NCI-H82 treated with DMSO at 0.1 percent for 48 hours (cell line): ENCODE data around the gene AQP12A.
"Not testable (repeated sequence)": the region's sequence is repeated elsewhere in the genome, so short reads cannot be mapped to it uniquely, and the experiment has no call there.

Experiments
- DNase-seq: peaks from one replicate; lab custom pipeline; 2025; ENCODE audit not compliant: unreplicated experiment; lab: John Stamatoyannopoulos, UW

Gene AQP12A

DNA sequence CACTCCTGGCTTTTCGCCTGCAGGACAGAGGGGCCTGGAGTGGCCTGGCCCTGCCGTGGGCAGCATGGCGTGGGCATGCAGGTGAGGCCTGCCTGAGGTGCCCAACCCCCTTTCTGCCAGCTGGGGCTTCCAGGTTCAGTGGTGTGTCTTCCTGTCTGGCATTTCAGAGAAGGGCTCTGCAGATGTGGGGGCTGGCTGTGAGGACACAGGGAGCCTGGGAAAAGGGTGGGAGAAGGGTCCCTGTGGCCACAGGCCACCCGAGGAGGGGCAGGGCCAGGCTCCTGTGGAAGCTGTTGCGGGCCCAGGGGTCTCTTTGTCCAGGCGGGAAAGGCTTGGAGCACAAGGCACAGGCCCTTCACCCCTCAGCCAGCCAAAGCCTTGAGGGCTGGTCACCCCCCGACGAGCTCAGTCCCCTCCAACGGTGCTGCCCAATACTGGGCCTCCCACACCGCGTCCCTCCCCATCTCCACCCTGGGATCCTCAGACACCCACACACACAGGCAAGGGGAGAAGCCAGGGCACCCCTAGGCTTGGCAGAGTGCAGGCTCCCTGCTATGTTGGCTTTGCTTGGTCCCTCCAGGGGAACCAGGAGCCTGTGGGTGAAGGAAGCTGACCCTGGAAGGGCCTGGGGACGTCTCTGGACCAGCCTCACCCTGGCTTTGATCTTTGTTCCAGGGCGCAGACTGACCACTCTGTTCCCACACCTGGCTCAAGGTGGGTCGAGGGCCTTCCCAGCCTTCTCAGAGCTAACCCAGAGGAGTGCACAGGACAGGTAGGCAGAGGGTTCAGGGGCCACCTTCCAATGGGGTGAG lies 3.7 kb upstream of the AQP12A start:
- DNase-seq, result no peak

DNA sequence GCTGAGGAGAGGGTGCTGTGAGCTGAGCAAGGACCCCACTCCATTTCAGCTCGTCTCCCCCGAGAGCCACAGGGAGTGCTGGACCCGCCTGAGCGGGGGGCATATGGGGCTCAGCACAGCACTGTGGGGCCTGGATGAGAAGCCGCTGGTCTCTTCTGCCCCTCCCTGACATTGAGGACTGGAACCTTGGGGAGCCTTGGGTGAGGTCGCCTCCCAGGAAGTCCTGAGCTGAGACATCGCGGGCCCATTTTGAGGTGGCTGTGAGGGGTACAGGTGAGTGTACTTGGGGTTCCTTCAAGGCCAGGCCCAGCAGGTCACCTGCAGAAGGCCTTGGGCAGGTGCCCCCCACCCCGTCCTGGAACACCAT lies 3.1 kb upstream of the AQP12A start:
- no peak for DNase-seq

DNA sequence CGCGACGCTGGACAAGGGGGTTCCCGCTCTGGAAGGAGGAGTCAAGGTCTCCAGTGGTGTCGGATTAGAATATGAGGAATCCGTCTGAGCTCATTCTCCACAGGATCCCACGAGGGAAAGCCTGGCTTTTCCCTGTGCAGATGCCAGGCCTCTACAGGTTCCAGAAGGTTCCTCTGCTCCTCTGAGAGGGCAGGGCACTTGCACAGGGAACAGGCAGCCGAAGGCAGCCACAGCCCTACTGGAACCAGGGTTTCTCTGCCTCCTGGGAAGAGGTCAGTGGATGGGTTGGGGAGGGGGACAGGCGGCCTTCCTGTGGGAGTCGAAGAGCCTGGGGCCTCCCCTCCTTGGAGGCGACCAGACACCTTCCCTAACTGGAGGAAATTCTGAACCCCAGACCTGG lies 1.7 kb upstream of the AQP12A start:
- no peak for DNase-seq

DNA sequence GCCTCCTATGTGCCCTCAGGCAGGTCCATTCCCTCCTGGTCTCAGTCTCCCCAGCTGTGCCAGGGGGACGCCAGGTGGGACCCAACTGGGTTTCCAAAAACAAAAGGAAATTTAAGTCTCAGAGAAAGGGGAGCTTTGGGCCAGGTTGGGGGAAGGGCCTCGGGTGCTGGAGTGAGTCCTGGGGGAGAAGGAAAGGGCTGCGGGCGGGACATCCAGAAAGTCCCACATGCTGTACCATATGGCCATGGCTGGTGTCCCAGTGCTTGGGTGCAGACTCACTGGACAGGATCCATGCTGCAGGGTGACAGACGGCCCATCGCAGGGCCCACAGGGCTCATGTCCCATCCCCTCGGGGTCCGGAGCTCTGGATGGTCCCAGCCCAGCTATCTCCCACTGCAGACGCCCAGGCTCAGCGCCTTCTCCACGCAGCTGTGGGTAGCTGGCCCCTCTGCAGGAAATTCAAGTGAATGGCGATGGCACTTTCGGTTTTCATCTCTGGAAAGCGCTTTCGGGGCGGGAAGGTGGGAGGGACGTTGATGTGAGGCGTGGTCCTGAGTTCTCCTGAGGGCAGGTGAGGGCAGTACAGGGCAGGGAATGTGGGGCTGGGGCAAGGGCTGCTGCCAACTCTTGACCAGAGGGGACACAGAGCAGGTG lies 1.1 kb upstream of the AQP12A start:
- not testable (repeated sequence) for DNase-seq

DNA sequence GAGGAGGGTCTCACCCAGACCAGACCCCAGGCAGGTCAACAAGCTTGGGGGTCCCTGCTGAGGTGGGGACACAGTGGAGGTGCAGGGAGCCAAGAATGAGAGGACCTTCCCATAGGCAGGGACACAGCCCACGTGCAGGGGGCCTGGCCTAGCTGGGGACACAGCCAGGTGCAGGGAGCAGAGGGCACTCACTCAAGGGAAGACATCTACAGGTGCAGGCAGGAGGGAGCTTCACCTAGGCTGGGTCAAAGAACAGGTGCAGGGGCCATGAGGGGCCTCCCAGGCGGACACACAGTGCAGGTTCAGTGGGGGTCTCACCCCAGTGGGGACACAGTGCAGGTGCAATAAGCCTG lies 615 bp upstream of the AQP12A start:
- DNase-seq, result not testable (repeated sequence)

DNA sequence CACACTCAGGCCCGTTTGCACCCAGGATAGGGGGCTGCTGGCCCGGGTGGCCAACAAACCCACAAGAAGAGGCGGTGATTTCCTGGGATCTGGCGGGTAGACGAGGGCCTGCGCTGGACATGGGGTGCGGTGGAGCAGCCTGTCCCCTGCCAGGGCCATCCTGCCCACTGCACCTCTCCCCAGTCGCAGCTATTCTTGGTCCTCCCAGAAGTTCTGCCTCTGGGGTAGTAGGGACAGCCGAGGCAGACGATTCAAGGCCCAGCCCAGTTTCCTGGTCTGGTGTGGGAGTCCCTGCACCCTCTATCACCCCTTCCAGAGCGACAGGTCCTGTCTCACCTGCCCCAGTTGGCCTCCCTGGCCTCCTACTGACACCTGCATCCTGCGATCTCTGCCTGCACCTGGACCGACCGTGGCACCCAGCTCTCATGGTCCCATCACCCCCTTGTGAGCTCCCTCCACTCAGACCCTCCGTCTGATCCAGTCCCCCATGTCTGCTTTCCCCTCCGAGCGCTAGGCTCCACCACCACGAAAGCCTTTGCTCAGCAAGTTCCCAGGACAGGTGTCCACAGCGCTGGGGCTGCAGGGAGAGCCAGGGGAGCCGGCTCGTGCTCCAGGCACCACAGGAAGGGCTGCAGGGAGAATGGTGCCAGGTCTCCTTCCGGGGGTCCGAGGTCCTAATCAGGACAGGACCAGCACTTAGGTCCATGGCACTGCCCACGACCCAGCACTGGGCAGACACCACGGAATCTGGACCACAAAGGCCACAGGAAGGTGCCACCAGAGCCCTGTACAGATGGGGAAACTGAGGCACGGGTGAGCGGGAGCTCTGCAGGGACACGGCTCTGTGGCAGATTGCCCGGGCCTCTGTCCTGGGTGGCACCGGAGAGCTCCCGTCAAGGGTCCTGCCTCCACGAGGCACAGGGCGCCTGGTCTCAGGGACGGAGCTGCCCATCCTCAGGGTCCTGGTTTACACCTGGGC lies 1.2 kb downstream of the AQP12A start:
- DNase-seq, result not testable (repeated sequence)

DNA sequence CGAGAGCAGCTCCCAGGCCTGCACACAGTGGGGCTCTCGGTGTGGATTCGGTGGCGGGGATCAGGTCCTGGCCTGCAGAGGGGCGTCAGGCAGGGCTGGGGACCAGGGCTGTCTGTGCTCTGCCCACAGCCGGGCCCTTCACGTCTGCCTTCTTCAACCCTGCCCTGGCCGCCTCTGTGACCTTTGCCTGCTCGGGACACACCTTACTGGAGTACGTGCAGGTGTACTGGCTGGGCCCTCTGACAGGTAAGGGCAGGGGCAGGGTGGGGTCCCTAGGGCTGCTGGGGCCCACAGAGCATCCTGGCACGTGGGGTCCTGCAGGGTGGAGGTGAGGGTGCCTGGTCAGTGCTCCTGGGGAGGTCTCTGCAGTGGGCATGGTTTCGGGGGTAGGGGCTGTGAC lies 2.6 kb downstream of the AQP12A start:
- not testable (repeated sequence) for DNase-seq

DNA sequence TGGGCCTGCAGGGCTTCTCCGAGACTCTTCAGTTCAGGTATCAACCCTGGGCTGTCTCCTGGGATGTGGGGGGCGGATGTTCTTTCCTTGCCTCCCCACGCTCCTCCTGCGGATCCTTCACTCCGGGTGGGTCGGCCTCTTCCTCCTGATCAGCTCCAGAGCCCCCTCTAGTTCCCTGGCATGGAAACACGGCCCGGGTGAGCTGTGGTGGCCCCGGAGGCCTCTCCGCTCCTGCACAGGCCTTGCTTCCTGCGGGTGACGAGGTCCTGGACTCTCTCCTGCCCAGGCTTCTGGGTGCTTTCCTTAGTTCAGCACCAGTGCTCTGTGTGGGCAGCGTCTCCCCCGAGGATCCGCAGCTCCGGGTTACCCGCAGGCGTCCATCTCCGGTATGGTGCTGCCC lies 3.9 kb downstream of the AQP12A start:
- DNase-seq, result not testable (repeated sequence)

DNA sequence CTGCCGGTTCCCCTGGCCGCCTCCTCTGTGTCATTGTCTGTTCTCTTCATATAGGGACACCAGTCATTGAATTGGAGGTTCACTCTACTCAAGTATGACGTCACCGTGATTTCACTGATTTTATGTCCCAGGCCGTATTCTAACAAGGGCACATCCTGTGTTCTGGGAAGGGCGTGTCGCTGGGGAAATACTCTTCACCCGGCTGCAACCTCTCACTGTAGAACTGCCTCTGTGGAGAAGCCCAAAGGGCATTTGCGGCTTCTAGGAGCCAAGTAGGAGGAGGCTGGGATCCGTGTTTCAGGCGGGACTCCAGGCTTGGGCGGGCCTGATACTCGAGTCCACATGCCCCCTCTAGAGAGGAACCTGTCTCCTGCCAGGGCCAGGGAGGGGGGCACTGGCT lies 4.8 kb downstream of the AQP12A start:
- not testable (repeated sequence) for DNase-seq

DNA sequence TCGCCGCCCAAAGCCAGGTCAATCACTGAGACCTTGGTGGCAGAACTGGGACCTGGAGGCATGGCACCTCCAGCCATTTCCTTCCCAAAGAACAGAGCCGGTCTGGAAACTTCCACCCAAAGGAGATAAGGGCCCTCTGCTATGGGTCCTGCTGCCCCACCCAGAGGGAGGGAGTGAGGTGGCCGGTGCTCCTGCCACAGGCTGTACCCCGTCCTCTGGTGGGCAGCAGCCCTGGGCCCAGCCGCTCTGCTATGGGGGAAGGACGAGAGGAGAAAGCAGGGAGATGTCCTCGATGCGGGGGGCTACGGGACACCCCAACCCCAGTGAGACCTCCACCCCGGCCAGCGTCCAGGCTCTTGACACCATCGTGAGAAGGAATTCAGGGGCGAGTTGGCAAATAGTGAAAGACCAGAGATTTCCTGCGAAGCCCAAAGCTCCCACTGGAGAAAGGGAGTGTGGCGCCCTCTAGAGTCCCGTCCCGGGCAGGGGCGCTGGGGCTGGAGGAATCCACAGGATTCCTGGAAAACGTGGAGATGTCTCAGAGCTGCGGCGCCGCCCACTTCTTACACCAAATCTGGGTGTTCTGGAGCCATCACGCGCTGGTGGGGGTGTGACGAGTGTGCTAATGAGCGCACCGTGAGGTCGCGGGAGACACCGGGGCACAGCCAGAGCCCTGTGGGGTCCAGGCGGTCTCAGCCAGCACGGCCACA lies 7.3 kb downstream of the AQP12A start:
- DNase-seq, result not testable (repeated sequence)

DNA sequence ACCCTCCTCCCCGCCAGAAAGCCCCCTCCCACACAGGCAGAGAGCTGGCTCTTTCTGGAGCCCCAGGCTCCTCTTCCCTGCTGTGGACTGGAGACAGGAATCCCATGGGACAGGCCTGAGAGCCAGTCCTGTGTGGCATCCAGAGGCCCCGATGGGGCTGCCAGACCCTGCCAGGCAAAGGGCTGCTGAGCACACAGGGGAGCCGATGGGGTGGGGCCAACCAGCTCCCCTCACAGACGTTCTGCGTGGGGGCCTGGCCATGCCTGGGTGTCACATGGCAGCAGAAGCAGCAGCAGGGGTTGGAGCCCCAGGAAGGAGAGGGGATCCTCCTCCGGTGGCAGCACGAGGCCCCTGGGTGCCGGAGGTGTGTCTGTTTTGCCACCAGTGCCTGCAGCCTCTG lies 8.2 kb downstream of the AQP12A start:
- not testable (repeated sequence) for DNase-seq

DNA sequence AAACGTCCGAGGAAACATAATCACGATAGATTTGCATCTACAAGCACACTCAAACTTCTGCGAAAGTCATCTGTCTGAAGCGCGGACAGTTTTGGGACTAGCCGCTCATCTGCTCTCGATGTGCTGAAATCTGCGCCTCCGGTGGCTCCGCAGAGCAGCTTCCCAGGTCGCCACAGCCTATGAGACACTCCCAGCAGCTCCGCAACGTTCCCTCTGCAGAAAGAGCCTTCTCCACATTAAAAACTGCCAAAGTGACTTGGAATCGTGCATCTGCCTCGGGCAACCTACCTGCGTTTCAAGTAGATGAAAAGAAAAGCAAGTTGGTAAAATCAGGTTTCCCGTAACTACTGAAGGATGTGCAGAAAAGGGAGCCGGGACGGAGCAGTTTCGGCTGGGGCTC lies 8.9 kb downstream of the AQP12A start:
- DNase-seq, result not testable (repeated sequence)

DNA sequence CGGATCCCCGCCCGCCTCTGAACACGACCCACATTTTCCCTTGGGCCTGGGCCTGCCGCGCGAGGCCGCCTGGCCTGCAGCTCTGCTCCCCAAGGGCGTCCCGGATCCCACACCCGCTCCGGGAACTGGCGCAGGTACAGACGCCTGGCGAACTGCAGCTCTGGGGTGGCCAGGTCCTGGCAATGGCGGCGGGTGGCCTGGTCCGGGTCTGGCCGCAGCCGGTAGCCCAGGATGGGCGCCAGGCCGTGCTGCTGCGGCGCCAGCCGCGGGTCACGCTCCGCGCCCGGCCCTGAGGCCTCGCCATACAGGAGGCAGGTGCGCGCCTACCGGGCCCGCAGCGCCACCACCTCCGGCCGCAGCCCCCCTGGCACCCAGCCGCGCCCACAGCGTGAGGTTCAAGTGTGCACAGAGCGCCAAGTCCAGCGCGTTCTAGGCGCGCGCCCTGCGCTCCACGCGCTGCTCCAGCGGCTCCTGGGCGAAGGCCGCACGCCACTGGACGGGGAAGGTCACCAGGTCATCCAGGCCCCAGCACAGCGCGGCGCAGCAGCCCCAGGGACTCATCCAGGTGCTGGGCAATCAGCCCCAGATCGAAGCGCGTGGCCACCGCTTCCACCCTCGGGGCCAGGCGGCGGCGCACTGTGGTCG lies 9.5 kb downstream of the AQP12A start:
- DNase-seq, result no peak

DNA sequence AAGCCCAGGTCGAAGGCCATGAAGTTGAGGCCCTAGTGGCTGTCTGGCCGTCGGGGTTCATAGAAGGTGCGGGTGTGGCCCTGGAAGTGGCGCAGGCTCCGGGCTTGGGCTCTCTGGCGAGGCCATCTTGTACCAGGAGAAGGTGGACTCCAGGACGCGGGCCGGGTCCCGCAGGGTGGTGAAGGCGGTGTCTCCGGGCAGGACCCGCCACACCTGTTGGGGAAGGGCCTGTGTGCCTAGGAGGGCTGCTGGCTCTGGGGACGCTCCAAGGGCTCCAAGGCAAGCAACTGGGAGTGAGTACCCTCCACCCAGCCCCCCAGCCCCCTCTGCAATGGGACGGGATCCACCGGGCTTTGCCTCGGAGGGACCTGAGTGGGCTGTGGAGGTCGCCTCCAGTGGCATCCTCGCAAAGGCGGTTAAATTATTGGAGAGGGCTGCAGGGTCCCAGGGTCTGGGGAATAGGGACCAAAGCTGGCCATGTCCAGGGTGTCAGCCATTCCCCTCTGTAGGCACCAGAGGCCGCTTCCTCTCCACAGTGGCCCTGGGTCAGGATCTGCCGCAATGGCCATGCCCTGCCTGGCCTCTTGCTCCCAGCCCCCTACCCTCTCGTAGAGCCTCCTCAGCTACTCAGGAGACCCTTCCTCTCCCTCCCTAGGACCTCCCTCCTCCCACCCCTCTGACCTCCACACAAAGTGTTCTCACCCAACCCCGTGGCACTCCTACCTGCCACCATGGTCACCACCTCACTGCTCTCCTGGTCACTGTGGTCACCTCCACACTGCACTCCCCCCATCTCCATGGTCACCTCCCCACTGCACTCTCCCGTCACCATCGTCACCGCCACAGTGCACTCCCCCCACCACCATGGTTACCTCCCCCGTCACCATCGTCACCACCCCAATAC lies 10.3 kb downstream of the AQP12A start:
- no peak for DNase-seq

DNA sequence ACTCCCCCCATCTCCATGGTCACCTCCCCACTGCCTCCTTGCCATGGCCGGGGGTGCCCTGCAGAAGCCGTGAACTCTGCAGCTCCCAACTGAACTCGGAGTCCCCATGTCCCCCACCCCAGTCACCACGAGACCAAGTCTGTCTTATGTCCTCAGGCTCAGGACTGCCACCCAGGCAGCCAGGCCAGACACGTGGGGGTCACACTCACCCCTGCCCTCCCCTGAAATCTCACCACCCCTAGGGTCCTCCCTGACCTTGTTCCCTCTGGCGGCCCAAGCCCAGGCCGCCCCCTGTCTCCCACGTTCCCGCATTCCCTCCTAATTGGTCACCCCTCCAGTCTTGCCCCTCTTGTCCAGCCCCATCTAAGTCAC lies 11.0 kb downstream of the AQP12A start:
- no peak for DNase-seq

DNA sequence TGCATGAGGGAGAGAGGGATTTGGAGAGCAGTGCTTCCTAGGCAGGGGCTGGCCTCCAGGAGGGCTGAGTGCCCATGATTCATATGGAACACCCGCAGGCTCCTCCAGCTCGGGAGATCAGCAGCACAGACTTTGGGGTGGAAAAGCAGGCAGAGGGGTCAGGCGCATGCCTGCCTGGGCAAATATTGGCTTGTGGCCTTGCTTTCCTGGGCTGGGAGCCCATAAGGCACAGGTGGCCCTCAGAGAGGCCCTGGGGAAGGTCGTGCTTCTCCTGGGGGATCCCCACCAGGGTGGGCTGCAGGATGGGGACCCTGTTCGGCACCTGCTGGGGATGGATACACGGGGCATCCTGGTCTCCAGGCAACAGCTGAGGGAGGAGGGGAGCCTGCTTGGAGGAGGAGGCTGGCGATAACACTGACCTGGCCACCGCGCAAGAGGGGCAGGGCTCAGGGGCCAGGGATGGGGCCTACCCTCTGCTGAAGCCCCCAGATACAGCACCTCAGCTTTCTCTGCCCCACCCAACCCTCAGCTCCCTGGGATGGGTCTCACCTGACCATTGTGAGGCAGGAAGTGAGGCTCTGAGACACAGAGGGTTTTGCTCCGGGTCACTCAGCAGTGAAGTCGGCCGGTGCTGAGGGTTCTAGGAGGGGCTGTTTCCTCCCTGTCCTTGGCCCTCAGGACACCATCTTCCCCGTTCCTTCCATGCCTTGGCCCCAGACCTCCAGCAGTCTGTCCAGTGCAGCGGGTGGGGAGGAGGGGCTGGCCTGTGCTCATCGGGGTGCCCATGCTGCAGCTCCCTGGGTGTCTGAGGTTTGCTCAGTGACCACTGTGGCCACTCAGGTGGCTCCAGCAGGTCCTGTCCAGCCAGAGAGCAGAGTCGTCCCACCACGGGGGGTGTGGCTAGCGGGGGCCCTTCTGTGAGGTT lies 12.0 kb downstream of the AQP12A start:
- DNase-seq, result no peak

DNA sequence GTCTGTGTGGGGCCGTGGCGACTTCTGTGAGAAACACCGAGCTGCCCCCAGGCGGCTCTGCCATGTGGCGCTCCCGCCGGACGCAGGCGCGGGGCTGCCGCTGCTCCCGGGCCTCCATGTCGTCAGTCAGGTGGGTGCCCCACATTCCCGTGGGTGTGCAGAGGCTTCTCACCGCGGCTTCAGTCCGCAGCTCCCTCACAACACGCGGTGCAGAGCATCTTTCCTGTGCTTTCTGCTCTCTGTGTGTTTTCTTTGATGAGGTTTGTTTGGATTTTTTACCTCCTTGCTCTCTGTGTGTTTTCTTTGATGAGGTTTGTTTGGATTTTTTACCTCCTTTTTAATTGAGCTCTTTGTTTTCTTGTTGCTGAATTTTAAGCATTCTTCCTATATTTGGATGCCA lies 13.0 kb downstream of the AQP12A start:
- no peak for DNase-seq

DNA sequence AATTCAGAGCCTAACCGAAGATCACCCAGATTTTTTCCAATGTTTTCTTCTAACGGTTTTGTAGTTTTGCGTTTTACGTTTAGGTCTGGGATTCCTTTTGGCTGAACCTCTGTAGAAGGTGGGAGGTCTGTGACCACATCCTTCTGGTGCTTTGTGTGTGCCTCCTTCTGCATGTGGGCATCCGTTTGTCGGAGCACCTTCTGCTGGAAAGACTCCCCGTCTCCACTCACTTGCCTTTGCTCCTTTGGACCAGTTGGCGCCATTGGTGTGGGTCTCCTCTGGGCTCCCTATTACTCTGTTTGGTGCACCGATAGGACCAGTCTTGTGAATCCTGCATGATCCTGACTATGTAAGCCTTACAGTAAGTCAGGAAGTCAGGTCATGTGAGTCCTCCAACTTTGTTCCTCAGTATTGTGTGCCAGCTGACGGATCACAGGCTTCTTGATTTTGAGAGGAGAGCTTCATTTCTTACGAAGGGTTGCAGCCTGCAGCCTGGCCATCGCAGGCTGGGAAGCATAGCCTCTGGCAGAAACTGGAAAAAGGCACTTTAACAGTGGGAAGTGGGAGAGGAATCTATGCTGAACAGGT lies 13.6 kb downstream of the AQP12A start:
- no peak for DNase-seq
